HG03039 (cell line): ENCODE data around the gene SLC16A6.
"Not testable (repeated sequence)": the region's sequence is repeated elsewhere in the genome, so short reads cannot be mapped to it uniquely, and the experiment has no call there.

Experiments used
- ATAC-seq: cut with Tn5 transposase; IDR thresholded peaks from one replicate; pipeline ENCODE4 v1.9.1; 2021; ENCODE audit warnings: mild to moderate bottlenecking, moderate library complexity; ENCODE audit not compliant: unreplicated experiment

Gene SLC16A6

DNA sequence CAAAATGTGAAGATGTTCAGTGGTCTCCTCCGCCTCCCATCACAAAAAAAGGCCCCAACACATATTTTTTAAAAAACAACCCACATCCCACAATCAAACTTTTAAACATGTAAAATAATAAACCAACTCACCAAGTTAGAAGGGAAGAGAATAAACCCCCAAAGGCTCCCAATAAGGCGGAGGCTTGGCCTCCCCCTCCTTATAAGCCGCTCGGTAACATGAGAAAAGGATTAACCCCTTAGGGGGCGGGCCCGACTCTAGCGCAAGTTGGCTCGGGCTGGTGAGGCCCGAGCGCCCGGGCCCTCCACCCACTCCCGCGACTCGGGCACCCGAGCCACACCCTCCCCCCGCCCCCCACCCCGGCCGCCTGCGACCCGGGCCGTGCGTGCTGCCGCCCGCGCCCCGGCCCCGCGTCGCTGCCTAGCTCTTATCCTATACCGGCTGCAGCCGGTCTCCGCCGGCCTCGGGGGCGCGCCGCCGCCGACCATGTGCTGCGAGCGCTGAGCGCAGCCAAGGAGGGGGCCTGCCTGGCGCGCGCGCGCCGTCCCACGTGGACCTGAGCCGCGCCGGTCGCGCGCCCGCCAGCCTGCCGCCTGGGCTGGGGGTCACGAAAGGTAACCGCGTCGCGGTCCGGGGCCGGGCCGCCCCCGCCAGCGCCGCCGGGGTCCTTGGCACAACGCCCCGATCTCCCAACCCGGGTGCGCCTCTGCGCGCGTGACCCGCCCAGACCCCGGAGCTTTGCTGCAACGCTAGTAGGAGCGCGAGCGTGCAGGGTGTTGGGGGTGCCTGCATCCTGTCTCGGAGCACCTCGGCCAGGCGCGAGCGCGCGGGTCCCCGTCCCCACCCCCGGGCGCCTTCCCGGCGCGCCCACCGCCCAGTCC, at the start of gene SLC16A6, which contains the start of gene ARSG:
Gene SLC16A6 (minus strand): TSS at position 173 of the 881 bp plus-strand sequence. CDS start 12,807 bp downstream, outside the sequence.
Gene ARSG (plus strand): TSS at position 541 of the 881 bp plus-strand sequence. CDS start 15,999 bp downstream, outside the sequence.
- peak; percentile 41 for ATAC-seq

- ATAC-seq: no peak
Measured at GRCh38 chr17:68334393-68334792, 43.5 kb upstream of the SLC16A6 start.

GRCh38 chr17:68331932-68332331, 41.0 kb upstream of the SLC16A6 start:
- not testable (repeated sequence) for ATAC-seq

DNA sequence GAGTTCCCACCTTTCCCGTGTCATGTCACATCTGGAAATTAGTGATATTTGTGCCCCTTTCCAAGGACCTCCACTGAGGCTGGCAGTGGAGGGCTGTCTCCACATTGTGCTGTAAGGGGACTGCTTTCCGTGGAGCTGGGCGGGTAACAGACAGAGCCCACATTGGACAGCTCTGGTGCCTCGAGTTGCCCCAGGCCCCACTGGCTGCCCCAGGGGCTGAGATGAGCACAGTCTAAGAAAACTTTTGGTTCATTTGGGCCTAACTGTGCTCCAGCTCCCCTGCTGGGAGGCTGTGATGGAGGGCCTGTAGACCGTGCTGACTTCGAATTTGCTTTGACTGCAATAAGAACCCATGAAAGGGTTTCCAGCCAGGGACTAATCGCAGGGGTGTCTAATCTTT, 38.4 kb upstream of the SLC16A6 start:
- ATAC-seq: no peak

- ATAC-seq: no peak
Measured at GRCh38 chr17:68328676-68329075, 37.7 kb upstream of the SLC16A6 start.

- ATAC-seq: no peak
Measured at GRCh38 chr17:68327823-68328557, 37.1 kb upstream of the SLC16A6 start.

DNA sequence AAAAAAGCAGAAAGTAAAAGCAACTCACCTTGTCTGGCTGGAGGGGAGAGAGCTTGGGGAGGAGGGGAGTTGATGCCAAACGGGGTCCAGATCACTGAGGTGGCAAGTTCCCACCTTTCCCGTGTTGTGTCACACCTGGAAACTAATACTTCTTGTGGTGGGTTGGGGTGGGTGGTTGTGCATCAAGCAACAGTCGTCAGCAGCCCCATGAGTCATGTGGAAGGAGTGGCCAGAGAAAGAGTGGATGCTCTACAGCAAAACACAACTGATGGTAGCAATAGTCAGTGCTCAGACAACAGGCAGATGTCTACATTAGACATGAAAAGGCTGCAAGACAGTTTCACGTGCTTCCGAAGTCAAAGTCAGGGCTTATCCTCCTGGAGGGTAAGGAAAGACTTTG, 35.8 kb upstream of the SLC16A6 start:
- no peak for ATAC-seq

GRCh38 chr17:68325961-68326360, 35.0 kb upstream of the SLC16A6 start:
- no peak for ATAC-seq

- no peak for ATAC-seq
Measured at GRCh38 chr17:68324654-68325336, 33.9 kb upstream of the SLC16A6 start.

GRCh38 chr17:68324114-68324513, 33.2 kb upstream of the SLC16A6 start:
- ATAC-seq: no peak

- no peak for ATAC-seq
Measured at GRCh38 chr17:68322630-68323029, 31.7 kb upstream of the SLC16A6 start.

DNA sequence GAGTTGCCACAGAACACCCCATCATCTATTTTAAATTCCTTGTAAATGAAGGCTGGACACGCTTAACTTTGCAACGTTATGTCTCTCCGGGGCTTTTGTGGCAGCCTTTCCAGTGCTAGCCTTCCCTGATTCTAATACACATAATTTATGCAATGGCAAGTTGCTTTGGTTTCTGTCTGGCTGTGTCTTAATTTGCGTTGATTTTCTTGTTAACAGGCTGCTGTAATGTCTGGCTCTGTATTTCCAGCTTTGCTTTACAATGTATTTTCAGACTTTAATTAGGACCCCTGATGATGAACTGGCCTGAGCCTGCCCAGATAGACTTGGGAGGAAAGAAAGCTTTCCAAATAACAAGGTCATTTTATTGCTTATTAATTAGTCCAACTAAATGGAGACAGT, 30.6 kb upstream of the SLC16A6 start:
- no peak for ATAC-seq

DNA sequence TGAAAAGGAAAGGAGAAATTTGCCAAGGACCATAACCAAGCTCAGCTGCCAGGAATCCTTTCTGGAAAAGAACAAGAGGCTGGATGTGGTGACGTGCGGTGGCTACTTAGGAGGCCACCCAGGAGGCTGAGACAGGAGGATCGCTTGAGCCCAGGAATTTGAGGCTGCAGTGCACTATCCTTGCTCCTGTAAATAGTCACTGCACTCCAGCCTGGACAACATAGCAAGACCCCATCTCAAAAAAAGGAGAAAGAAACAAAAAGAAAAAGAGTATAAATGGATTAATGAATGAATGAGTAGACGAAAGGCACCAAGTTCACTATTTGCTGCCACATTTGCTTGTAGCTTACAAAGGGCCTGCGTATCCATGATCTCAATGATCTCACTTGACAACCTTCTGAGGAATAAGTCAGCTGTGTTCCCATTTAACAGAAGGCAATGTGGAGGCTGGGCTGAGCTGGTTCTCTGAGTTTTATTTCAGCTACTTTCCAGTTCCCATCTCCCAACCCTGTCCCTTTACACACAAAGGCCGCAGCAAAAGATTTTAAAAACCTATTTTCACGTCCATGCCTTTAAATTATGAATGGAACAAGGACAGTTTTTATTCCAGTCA, 30.1 kb upstream of the SLC16A6 start:
- no peak for ATAC-seq

GRCh38 chr17:68320311-68320865, 29.5 kb upstream of the SLC16A6 start:
- no peak for ATAC-seq

DNA sequence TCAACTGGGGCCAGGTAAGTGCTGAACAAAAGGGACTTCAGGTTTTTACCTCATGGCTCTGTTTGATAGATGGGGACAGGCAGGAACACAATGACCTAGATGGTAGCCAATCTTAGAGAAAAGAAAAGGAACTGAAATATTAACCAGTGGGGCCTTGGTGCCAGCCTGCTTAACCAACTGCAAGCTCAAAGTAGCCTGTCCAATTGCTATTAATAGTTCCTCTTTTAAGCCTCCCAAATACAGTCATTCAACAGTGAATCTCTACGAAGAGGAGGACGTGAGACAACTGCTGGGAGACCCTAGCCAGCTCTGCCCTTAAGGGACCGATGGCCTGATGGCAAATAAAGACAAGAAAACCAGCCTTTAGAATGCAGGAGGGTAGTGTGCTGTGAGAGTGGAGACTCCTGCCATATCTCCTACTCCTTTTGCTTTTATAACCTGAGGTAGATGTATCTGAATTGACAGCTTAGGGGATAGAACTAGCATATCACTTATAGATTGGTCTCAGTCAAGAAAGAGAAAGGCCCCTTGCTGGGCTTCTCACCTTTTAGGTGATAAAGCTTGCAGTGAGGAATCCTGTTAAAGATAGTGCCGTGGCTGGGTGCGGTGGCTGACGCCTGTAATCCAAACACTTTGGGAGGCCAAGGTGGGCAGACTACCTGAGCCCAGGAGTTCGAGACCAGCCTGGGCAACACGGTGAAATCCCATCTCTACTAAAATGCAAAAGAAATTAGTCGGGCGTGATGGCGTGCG, 28.7 kb upstream of the SLC16A6 start:
- no peak for ATAC-seq

- no peak for ATAC-seq
Measured at GRCh38 chr17:68318103-68318991, 27.4 kb upstream of the SLC16A6 start.

GRCh38 chr17:68317458-68317857, 26.5 kb upstream of the SLC16A6 start:
- ATAC-seq: no peak

DNA sequence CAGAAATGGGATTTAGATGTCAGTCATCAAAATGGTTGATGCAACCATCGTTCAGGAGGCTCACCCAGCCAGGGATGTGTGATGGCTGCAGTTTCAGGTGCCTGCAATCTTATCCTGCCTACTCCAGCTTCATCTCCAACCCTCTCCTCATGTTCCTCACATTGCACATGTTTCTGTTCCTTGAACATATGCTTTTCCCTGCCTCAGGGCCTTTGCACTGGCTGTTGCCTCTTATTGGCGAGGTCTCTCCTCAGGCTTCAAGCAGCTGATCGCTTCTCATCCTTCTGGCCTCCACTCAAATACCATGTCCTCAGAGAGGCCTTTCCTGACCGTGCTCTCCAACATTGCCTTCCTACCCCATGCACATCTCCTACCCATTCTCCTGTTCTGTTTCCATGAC, 25.0 kb upstream of the SLC16A6 start:
- ATAC-seq: no peak
